OCI-LY7 (cell line): Measurements from ENCODE around the gene ERGIC1.

Experiments
- CTCF ChIP-seq: fragments of 200-600 bp; sonication (generic); conservative IDR thresholded peaks from 2 replicates; pipeline ENCODE4 v1.5.1; 2014; ENCODE audit warnings: mild to moderate bottlenecking, antibody characterized with exemption, low read length, moderate library complexity, mixed read lengths
- EZH2phosphoT487 ChIP-seq: fragments of 200-600 bp; sonication (generic); IDR thresholded peaks from 2 replicates; pipeline ENCODE4 v1.6.1; 2018; ENCODE audit warnings: low read depth, borderline replicate concordance, mild to moderate bottlenecking, mixed run types, antibody characterized with exemption, low read length, moderate library complexity, mixed read lengths

DNA sequence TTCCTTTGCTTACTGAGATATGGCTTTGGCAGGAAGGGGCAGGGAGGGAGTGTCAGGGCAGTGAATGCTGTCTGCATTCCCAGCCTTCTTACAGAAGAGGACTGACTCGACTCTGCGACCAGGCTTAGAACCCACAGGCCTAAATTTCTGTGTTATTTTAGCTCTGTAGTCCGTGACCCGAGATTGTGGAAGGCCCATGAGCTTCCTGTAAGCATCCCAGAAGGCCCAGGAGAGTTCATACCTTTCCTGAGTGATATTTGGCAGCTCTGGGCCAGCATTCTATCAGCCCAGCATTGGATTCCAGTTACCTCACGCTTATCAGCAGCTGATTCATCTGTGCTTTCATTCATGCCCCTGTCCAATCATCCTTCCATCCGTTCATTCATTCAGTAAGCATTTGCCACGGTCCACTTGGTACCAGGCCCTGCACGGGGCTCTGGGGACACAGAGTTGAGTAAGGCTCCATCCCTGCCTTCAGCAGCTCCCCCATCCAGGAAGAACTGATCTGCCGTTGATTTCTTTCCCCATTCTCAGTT lies 97.0 kb downstream of the ERGIC1 start:
- TF ChIP-seq CTCF (no peak), EZH2phosphoT487 (no peak)
